ENCODE measurements around the gene NOXO1. TPM values are rescaled to one million over a fixed set of nuclear protein-coding genes. Genes with fewer than 3 reads are reported as not detected.

Gene NOXO1
- total and polyA plus RNA-seq, 9 of the 15 experiments (the other 6 are each of a cell fraction or from before 2014, with no cell fraction given): not detected

- TF ChIP-seq ZBTB40 (IDR thresholded peaks at IDR 0.05): no peak; the same call in 1 of the 2 replicates
- TF ChIP-seq ZBTB40 (CRISPR knock-in tag; IDR thresholded peaks at IDR 0.05): no peak
- no peak for TF ChIP-seq ZNF551 (CRISPR knock-in tag; IDR thresholded peaks at IDR 0.05)
- no peak for TF ChIP-seq AFF1 (IDR thresholded peaks at IDR 0.05; ENCODE audit: low read depth in 1 of 2, partially characterized antibody in 2 of 2)
- no peak for TF ChIP-seq MTA1 (IDR thresholded peaks at IDR 0.05; ENCODE audit: borderline replicate concordance)
- no peak for TF ChIP-seq ZNF740 (CRISPR knock-in tag; IDR thresholded peaks at IDR 0.05)
- TF ChIP-seq ZNF740 (tag; IDR thresholded peaks at IDR 0.05): no peak
- no peak for TF ChIP-seq CC2D1A (IDR thresholded peaks at IDR 0.05)
- peak; percentile 83 for TF ChIP-seq NR2C2 (CRISPR knock-in tag; IDR thresholded peaks at IDR 0.05)
- TF ChIP-seq NR2C2 (tag; IDR thresholded peaks at IDR 0.05): no peak; the same call in 1 of the 2 replicates
- no peak for TF ChIP-seq DLX4 (CRISPR knock-in tag; IDR thresholded peaks at IDR 0.05)
- TF ChIP-seq CBX5 (IDR thresholded peaks at IDR 0.05; ENCODE audit: borderline replicate concordance, low read depth): no peak
These were observed 10.9 kb upstream of the NOXO1 start (continued) for GRCh38 chr16:1991948-1992703.

Measured in K562 (cell line).